ENCODE data around the gene CCDC200. TPM values are rescaled to one million over a fixed set of nuclear protein-coding genes. Genes with fewer than 3 reads are reported as not detected.
A peak's percentile ranks its signal among the peaks of the same experiment; 100 is the strongest.
"Not testable (repeated sequence)": the region's sequence is repeated elsewhere in the genome, so short reads cannot be mapped to it uniquely, and the experiment has no call there.

Gene CCDC200
- total RNA-seq, 1 donor from 2014 or later: not detected

GRCh38 chr17:43217614-43218087 is 10.8 kb downstream of the CCDC200 start:
- DNase-seq (ENCODE audit: missing footprints): no peak

GRCh38 chr17:43216762-43217613 is 11.4 kb downstream of the CCDC200 start:
- intact Hi-C loops (cut with DNase I): loop anchor here (10.0 kb wide), 1 partner anchor 98 kb away; no protein-coding TSS in a partner anchor
- ATAC-seq (no peak), DNase-seq (ENCODE audit: missing footprints) (no peak)

More at GRCh38 chr17:43217614-43218087, 10.8 kb downstream of the CCDC200 start:
- intact Hi-C loops (cut with DNase I): loop anchor here (10.0 kb wide), 1 partner anchor 97 kb away; no protein-coding TSS in a partner anchor
- no peak for ATAC-seq

- ATAC-seq (no peak), DNase-seq (ENCODE audit: missing footprints) (no peak)
- intact Hi-C loops (cut with DNase I): loop anchor here (10.0 kb wide), 1 partner anchor 98 kb away; no protein-coding TSS in a partner anchor
Measured at GRCh38 chr17:43216369-43216761, 12.1 kb downstream of the CCDC200 start.

- no peak for ATAC-seq
- intact Hi-C loops (cut with DNase I): loop anchor here (10.0 kb wide), 1 partner anchor 99 kb away; no protein-coding TSS in a partner anchor
- DNase-seq (ENCODE audit: missing footprints): no peak
Measured at GRCh38 chr17:43215341-43215740, 13.1 kb downstream of the CCDC200 start.

- ATAC-seq (no peak), DNase-seq (ENCODE audit: missing footprints) (no peak)
- intact Hi-C loops (cut with DNase I): loop anchor here (10.0 kb wide), 1 partner anchor 101 kb away; no protein-coding TSS in a partner anchor
Measured at GRCh38 chr17:43213545-43213944, 14.9 kb downstream of the CCDC200 start.

- peak; percentile 30 for ATAC-seq
Measured at GRCh38 chr17:43212641-43213490, 15.6 kb downstream of the CCDC200 start.

GRCh38 chr17:43211480-43212402 is 16.7 kb downstream of the CCDC200 start, which contains the start of gene TMEM106A:
Gene TMEM106A, plus strand, starts transcription at chr17:43211875. Its CDS starts 1,167 bp downstream, at chr17:43213042.
- intact Hi-C loops (cut with DNase I): loop anchor here (10.0 kb wide), 1 partner anchor 103 kb away; no protein-coding TSS in a partner anchor
- DNase-seq (ENCODE audit: missing footprints) (peak; percentile 90), ATAC-seq (peak; percentile 86)

More at GRCh38 chr17:43212641-43213490, 15.6 kb downstream of the CCDC200 start:
- DNase-seq (ENCODE audit: missing footprints): no peak
- intact Hi-C loops (cut with DNase I): loop anchor here (10.0 kb wide), 1 partner anchor 102 kb away; no protein-coding TSS in a partner anchor

- ATAC-seq (no peak), DNase-seq (ENCODE audit: missing footprints) (no peak)
- intact Hi-C loops (cut with DNase I): loop anchor here (10.0 kb wide), 1 partner anchor 104 kb away; no protein-coding TSS in a partner anchor
Measured at GRCh38 chr17:43211123-43211479, 17.3 kb downstream of the CCDC200 start.

GRCh38 chr17:43210576-43210975 is 17.8 kb downstream of the CCDC200 start:
- intact Hi-C loops (cut with DNase I): loop anchor here (10.0 kb wide), 1 partner anchor 104 kb away; no protein-coding TSS in a partner anchor
- no peak for DNase-seq (ENCODE audit: missing footprints)
- no peak for ATAC-seq

GRCh38 chr17:43203013-43203412 is 25.4 kb downstream of the CCDC200 start:
- intact Hi-C loops (cut with DNase I); ATAC-seq: not testable (repeated sequence)

GRCh38 chr17:43200127-43200526 is 28.3 kb downstream of the CCDC200 start:
- intact Hi-C loops (cut with DNase I): no loop called here

More at GRCh38 chr17:43203013-43203412, 25.4 kb downstream of the CCDC200 start:
- DNase-seq (ENCODE audit: missing footprints): not testable (repeated sequence)

GRCh38 chr17:43199633-43200032 is 28.8 kb downstream of the CCDC200 start:
- intact Hi-C loops (cut with DNase I): no loop called here
- no peak for ATAC-seq
- DNase-seq (ENCODE audit: missing footprints): no peak

More at GRCh38 chr17:43200127-43200526, 28.3 kb downstream of the CCDC200 start:
- DNase-seq (ENCODE audit: missing footprints): no peak
- ATAC-seq: no peak

- ATAC-seq: no peak
- DNase-seq (ENCODE audit: missing footprints): no peak
- intact Hi-C loops (cut with DNase I): no loop called here
Measured at GRCh38 chr17:43193251-43193650, 35.2 kb downstream of the CCDC200 start.

- intact Hi-C loops (cut with DNase I); DNase-seq (ENCODE audit: missing footprints); ATAC-seq: not testable (repeated sequence)
Measured at GRCh38 chr17:43186656-43187055, 41.8 kb downstream of the CCDC200 start.

- DNase-seq (ENCODE audit: missing footprints): no peak
- no peak for ATAC-seq
- intact Hi-C loops (cut with DNase I): no loop called here
Measured at GRCh38 chr17:43183921-43184320, 44.5 kb downstream of the CCDC200 start.

- no peak for DNase-seq (ENCODE audit: missing footprints)
- intact Hi-C loops (cut with DNase I): no loop called here
- ATAC-seq: no peak
Measured at GRCh38 chr17:43176119-43176570, 52.3 kb downstream of the CCDC200 start.
